NCI-H69 (cell line): ENCODE results near the gene CISTR.
A peak's percentile ranks its signal among the peaks of the same experiment; 100 is the strongest.
"Not testable (repeated sequence)": the region's sequence is repeated elsewhere in the genome, so short reads cannot be mapped to it uniquely, and the experiment has no call there.

Experiments
- DNase-seq: peaks from one replicate; lab custom pipeline; 2025; lab: John Stamatoyannopoulos, UW

Gene CISTR

GRCh38 chr12:53762793-53763192, 11.0 kb upstream of the CISTR start:
- not testable (repeated sequence) for DNase-seq

- no peak for DNase-seq
Measured at GRCh38 chr12:53761306-53761705, 9.5 kb upstream of the CISTR start.

- DNase-seq, result peak; percentile 47
Measured at GRCh38 chr12:53759261-53759660, 7.5 kb upstream of the CISTR start.

- DNase-seq, result no peak
Measured at GRCh38 chr12:53758730-53759103, 6.9 kb upstream of the CISTR start.

- DNase-seq, result peak; percentile 26
Measured at GRCh38 chr12:53758081-53758729, 6.4 kb upstream of the CISTR start.

- DNase-seq, result peak; percentile 71
Measured at GRCh38 chr12:53757101-53757770, 5.5 kb upstream of the CISTR start.

GRCh38 chr12:53756300-53757100, 4.7 kb upstream of the CISTR start:
- DNase-seq, result peak; percentile 24

GRCh38 chr12:53755893-53756292, 4.1 kb upstream of the CISTR start:
- no peak for DNase-seq

- DNase-seq, result peak; percentile 37
Measured at GRCh38 chr12:53755451-53755891, 3.7 kb upstream of the CISTR start.

GRCh38 chr12:53754633-53755264, 3.0 kb upstream of the CISTR start:
- DNase-seq, result peak; percentile 66

- DNase-seq, result peak; percentile 74
Measured at GRCh38 chr12:53754188-53754585, 2.4 kb upstream of the CISTR start.

- DNase-seq, result no peak
Measured at GRCh38 chr12:53752621-53753020, 842 bp upstream of the CISTR start.

GRCh38 chr12:53752192-53752601, 418 bp upstream of the CISTR start:
- DNase-seq, result no peak

GRCh38 chr12:53750812-53751335, 905 bp downstream of the CISTR start:
- DNase-seq, result peak; percentile 75

GRCh38 chr12:53749986-53750811, 1.6 kb downstream of the CISTR start:
- DNase-seq, result no peak

GRCh38 chr12:53748072-53748840, 3.5 kb downstream of the CISTR start:
- DNase-seq, result no peak

GRCh38 chr12:53747095-53747494, 4.7 kb downstream of the CISTR start:
- peak; percentile 35 for DNase-seq

- DNase-seq, result peak; percentile 92
Measured at GRCh38 chr12:53746592-53747092, 5.1 kb downstream of the CISTR start.

- peak; percentile 22 for DNase-seq
Measured at GRCh38 chr12:53744751-53745150, 7.0 kb downstream of the CISTR start.

GRCh38 chr12:53744130-53744441, 7.7 kb downstream of the CISTR start:
- DNase-seq, result no peak
